HG03066 (cell line): Measurements from ENCODE around the gene LINC01488.

Experiments
- ATAC-seq: cut with Tn5 transposase; IDR thresholded peaks from one replicate; pipeline ENCODE4 v1.9.1; 2021; ENCODE audit warnings: low read depth; ENCODE audit not compliant: unreplicated experiment

The LINC01488 gene

DNA sequence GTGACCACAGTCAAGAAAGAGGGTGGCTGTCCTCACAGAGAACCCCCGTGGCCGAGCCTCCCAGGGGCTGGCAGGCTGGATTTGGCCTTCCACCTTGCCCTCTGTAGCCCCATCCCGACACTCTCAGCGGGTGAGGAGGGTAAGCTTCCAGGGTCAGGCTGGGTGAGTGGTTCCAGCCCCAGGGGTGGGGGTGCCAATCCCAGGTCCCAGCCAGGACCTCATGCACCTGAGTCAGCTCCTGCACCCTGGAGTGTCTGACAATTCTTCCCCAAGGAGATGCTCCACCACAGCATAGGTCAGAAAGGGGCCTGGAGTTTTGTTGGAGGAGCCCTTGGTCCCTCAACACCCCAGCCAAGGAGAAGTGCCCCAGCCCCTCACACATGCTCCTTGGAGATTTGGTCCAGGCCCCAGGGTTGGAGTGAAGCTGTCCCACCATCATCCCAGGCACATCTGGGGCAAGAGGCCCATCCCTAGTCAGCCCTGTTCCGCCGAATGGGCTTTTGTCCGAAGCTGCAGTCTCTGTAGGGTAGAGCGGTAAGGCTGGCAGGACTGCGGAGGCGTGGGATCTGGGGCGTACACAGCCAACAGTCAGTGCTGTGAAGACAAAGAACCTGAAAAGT is 8.4 kb downstream of the LINC01488 start:
- ATAC-seq: no peak

GRCh38 chr11:69490516-69490915 is 9.1 kb downstream of the LINC01488 start:
- no peak for ATAC-seq

DNA sequence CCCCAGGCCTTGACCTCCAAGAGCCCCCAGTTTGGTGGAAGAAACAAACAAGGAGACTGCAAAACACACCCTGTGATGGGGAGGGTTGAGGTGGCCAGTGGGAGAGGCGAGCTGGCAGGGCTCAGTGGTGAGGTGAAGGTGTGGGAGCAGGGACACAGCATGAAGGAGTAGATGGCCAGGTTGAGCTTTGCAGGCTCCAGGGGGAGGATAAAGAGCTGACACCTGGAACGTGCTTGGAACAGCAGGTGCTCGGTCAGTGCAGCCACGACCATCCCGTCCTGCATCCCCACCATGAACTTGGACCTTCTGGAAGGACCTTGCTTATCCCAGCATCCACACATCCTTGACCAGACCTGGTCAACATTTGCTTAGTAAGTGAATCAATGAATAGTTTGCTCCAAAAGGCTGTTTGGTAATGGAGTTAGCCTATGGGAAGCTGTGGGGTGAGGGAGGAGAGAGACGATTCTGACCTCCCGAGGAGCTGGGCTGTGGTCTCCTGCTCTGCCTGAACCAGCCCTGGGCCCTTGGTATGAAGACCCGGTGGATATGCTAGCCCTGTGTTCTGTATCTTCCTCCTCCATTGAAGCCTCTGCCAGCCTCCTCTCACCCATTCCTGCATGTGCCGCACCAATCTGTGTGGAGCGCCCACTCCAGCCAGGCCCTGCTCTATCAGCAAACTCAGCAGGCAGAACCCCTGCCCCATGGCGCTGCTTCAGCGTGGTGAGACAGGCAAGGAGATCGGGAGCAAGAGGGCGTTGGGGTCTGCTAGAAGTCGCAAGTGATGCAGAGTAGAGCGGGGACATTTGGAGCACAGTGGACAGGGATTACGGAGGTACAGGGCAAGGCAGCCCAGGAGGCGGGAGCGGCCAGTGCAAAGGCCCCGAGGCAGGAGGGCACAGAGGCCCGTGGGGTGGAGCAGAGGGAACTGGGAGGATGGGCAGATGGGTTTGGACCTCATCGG is 9.9 kb downstream of the LINC01488 start:
- no peak for ATAC-seq

GRCh38 chr11:69492201-69492991 is 10.9 kb downstream of the LINC01488 start:
- ATAC-seq: no peak

DNA sequence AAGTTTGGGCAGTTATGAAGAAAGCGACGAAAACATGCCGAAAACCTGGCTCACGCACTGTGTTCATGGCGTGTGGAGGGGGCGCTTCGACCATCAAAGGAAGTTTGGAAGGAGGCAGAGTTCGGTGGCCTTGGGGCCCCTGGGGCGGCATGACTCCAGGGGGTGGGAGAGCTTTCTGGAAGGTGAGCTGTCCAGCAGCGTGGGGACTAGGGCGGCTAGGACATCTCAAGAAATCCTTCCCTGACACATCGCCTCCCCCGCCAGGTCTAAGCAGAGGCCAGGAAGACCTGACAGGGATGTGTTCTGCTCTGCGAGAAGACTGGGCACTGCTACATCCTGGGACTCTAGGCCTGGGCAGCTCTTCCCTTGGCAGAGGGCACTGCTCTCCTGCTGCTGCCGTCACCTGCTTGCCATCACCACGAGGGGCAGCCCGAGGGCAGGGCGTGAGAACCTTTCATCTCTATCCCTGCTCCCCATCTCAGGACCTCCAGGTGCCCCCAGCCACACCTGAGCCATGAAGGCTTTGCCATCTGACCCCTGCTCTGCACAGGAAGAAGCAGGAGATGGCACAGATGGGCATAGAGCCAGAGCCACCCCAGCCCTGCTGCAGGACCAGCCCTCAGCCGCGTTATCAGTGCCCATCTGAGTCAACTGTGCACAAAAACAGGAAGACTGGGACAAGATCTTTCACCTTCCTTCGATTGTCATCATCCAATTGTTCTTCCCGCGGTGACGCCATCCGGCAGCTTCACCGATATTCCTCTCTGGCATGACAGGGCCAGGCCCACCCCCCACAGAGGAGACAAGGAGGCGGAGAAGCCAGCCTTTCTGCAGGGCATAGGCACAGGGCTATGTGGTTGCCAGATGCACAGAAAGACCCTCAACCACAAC is 12.7 kb downstream of the LINC01488 start:
- no peak for ATAC-seq

- no peak for ATAC-seq
These were observed 13.4 kb downstream of the LINC01488 start for GRCh38 chr11:69494851-69495250.

GRCh38 chr11:69495441-69496201 is 14.2 kb downstream of the LINC01488 start:
- ATAC-seq: no peak

DNA sequence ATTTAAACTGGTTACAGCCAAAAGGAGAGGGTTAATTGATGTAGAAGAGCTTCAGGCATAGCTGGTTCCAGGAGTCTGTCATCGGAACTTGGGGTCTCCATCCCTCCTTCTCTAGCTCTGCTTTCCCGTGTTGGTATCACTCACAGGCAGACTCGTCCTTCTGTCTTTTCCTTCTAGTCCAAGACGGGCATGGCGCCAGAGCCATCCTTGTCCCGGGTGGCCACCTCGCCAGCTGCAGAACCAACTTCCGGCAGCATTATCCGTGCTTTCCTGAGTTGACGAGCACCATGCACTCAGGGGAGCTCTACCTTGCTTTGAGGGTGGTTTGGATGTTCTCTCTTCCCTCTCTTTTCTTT is 14.7 kb downstream of the LINC01488 start:
- ATAC-seq: no peak

DNA sequence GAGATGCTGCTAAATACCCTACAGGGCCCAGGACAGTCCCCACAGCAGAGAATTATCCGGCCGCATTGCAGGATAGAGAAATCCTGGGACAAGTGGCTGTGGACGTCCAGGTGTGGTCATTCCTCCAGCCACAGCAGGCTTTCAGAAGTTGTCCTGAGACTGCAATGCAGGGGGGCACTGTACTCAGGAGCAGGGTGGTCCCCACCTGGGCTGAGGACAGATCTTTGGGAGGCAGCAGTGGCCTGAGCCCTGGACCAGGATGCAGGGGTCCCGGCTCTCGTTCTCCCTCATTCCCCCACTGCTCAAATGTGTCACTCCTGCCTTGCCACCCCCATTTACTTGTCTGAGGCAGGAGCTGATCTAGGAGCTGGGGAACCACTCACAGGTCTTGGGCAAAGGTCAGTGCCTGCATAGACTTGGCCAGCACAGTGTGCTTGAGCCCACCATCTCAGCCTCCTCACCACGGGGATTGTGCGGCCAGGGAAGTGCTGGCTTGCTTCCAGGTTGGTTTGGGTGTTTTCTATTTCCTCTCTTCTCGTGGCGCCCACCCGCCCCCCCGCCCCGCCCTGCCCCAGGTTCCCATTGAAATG is 15.3 kb downstream of the LINC01488 start:
- ATAC-seq: no peak

DNA sequence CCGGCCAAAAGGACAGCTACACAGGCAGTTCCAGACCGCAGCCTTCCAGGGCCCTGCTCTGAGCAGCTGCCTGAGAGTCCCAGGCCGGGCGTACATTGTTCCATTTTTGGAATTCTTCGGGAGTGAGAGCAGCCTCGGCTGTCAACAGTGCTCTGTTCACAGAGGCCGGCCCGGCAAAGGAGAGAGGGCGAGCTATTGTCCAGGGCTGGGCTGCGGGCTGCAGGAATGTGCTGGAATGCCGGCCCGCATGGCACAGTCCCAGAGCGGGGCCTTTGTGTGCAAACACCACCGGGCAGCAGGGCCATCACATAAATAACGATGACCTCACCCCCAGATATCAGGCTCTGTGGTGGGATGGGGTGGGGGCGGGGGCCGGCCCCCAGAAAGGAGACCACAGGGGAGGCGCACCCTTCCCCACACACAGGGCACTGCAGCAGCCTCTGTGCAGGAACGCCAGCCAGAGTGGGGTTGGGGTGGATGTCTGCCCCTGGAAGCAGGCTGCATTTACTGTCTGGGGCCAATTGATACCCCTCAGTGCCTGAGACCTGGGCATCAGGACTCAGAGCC is 15.8 kb downstream of the LINC01488 start:
- no peak for ATAC-seq

DNA sequence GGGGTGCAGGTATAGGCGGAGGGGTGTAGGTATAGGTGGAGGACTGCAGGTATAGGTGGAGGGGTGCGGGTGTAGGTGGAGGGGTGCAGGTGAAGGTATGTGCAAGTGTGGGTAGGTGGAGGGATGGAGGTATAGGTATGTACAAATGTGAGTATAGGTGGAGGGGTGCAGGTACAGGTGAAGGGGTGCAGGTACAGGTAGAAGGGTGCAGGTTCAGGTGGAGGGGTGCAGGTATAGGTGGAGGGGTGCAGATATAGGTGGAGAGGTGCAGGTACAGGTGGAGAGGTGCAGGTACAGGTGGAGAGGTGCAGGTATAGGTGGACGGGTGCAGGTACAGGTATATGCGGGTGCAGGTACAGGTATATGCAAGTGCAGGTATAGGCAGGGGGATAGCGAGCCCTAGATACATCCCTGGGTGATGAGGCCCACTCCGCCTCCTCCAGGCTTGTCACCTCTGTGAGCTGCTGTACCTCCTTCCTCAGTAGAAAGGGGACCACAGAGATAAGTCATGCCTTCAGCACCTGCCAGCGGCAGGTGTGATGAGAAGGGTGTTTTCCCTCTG is 17.2 kb downstream of the LINC01488 start:
- no peak for ATAC-seq

GRCh38 chr11:69499186-69499917 is 17.9 kb downstream of the LINC01488 start:
- ATAC-seq: no peak

DNA sequence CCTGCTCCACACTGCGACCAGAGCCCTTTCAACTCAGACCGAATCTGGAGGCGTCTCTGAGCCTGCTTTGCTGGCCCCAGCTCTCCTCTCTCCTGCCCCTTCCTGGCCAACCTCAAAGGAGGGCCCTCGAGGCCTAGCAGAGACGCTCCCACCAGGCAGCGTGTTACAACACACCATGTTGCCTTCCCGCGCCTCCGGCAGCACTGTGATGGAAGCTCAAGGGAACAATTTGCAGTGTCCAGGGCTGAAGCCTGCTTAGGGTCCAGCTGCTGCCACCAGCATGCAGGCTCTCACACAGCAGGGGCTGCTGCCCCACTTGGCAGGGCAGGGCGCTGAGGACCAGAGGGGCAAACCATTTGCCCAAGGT is 18.4 kb downstream of the LINC01488 start:
- ATAC-seq: no peak

- ATAC-seq: no peak
These were observed 19.0 kb downstream of the LINC01488 start for GRCh38 chr11:69500285-69501120.

DNA sequence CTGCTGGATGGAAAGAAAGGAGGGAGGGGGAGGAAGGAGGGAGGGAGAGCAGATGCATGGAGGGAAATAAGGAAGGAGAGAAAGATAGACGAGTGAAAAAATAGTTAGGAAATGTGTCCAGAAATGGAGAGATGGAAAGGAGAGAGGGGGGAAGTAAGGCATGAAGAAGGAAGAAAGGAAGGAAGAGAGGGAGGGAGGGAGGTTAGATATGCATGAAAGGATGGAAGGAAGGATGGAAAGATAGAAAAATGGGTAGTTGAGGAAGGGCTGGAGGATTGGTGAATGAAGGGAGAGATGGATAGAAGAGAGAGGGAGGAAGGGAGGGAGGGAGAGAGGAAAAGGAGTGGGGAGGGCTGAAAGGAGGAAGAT is 19.6 kb downstream of the LINC01488 start:
- no peak for ATAC-seq

DNA sequence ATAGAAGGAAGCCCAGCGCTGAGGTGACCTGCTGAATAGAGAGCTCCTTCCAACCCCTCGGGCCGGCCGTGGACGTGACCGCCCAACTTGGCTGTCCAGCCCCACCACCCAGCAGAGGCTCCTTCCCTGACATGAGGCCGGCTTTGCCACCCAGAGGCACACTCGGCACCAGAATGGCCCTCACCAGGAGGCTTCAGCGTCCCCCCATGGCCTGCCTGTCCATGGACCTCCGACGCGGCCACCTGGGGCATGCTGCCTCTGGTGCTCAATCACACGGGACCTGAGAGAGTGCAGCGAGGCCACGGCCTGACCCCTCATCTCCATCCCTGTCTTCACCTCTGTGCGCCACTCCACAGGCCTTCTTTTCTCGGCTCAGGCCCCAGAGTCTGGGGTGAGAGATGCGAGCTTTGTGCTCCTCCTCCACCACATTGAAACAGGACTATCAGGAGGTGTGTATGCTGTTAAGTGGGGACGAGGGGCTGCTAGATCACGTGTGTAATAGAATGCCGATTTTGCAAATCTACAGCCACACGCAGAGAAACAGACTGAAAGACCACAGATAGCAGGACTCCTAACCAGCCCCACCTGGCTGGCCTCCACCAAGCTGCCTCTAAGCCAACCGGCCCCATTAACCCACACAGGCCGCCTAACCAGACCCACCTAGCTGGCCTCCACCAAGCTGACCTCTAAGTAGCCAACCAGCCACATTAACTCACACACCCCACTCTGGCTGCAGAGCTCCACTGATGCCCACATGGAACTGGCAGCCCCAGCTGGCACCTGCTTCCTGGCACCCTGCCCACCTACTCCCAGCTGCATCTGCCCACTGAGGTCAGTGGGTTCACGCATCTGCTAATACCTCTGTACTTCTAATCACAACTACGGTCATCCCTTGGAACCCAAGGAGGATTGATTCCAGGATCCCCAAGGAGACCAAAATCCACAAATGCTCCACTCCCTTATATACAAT is 20.7 kb downstream of the LINC01488 start:
- no peak for ATAC-seq
